Stomach smooth muscle (tissue), 2 donors: Measurements from ENCODE around the gene ZNF460.
A peak's percentile ranks its signal among the peaks of the same experiment; 100 is the strongest.

ENCODE experiments used
- H3K27ac ChIP-seq: one replicate; pipeline ENCODE4 v1.7.0; 2013; ENCODE audit warnings: mild to moderate bottlenecking, low read length, inconsistent platforms
- H3K27me3 ChIP-seq, 2 donors: one replicate each; pipeline ENCODE4 v1.7.0; 2013; ENCODE audit warnings: low read length in 2 of 2; ENCODE audit not compliant: insufficient read depth in 2 of 2, control insufficient read depth in 1 of 2
- H3K36me3 ChIP-seq, 2 donors: one replicate each; pipeline ENCODE4 v1.7.0; 2013; ENCODE audit warnings: low read length in 2 of 2; ENCODE audit not compliant: control insufficient read depth in 2 of 2, insufficient read depth in 2 of 2
- H3K4me1 ChIP-seq: one replicate; pipeline ENCODE4 v1.7.0; 2013; ENCODE audit warnings: low read length; ENCODE audit not compliant: control insufficient read depth, insufficient read depth
- H3K4me3 ChIP-seq, 2 donors: one replicate each; pipeline ENCODE4 v1.7.0; 2013; ENCODE audit warnings: low read length in 2 of 2
- H3K9ac ChIP-seq, 2 donors: one replicate each; pipeline ENCODE4 v1.7.0; 2013; ENCODE audit warnings: low read length in 2 of 2, mild to moderate bottlenecking in 1 of 2
- H3K9me3 ChIP-seq, 2 donors: one replicate each; pipeline ENCODE4 v1.7.0; 2013; ENCODE audit warnings: low read length in 2 of 2; ENCODE audit not compliant: control insufficient read depth in 2 of 2
- donor health status: healthy.
- donor health status: Pancreatic carcinoma.

Gene ZNF460

GRCh38 chr19:57338877-57339276 is 58.6 kb downstream of the ZNF460 start:
- peak overlapping the region in 1 of 2 donors; percentile 31 for H3K4me3 ChIP-seq
- H3K27ac ChIP-seq, result no peak overlapping the region
- no peaks in the 10 kb centered on the region for H3K9me3 ChIP-seq
- H3K27me3 ChIP-seq, result no peaks in the 10 kb centered on the region
- no peaks in the 10 kb centered on the region for H3K36me3 ChIP-seq
- H3K9ac ChIP-seq, result no peak overlapping the region
- H3K4me1 ChIP-seq, result peaks cover 4% of the 10 kb centered on the region

- Histone ChIP-seq H3K27ac (no peak overlapping the region), H3K27me3 (no peaks in the 10 kb centered on the region), H3K9me3 (no peaks in the 10 kb centered on the region), H3K9ac (no peak overlapping the region), H3K4me1 (peaks cover 4% of the 10 kb centered on the region), H3K36me3 (no peaks in the 10 kb centered on the region), H3K4me3 (no peak overlapping the region)
These were observed 62.3 kb downstream of the ZNF460 start for GRCh38 chr19:57342582-57342981.
